Right atrium auricular region (tissue), 2 donors: ENCODE results near the gene VWA1. TPM values are rescaled to one million over a fixed set of nuclear protein-coding genes. Genes with fewer than 3 reads are reported as not detected.

Source experiments
- DNase-seq: peaks from one replicate; pipeline ENCODE4 v3.0.0-alpha.2; 2019; ENCODE audit warnings: low spot score
- H3K27ac ChIP-seq, 2 donors: fragments of 200-600 bp; sonication (generic); 1 replicate in 1 of 2; 2 replicates in 1 of 2; pipeline ENCODE4 v1.5.1; 2016 to 2019
- H3K27me3 ChIP-seq, 2 donors: fragments of 200-600 bp; sonication (generic); one replicate each; pipeline versions ENCODE4 v1.5.1 to v1.6.0; 2017 to 2019
- H3K36me3 ChIP-seq: fragments of 200-600 bp; sonication (generic); one replicate; pipeline ENCODE4 v1.5.1; 2016
- H3K4me1 ChIP-seq, 2 donors: fragments of 200-600 bp; sonication (generic); one replicate each; pipeline versions ENCODE4 v1.5.1 to v1.6.0; 2017 to 2019
- H3K4me3 ChIP-seq, 2 donors: fragments of 200-600 bp; sonication (generic); 1 replicate in 1 of 2; 2 replicates in 1 of 2; pipeline ENCODE4 v1.5.1; 2017 to 2019; ENCODE audit warnings: mild to moderate bottlenecking in 1 of 2, moderate library complexity in 1 of 2
- H3K9me3 ChIP-seq, 2 donors: fragments of 200-600 bp; sonication (generic); one replicate each; pipeline ENCODE4 v1.5.1; 2019
- CTCF ChIP-seq, 2 donors: fragments of 200-600 bp; sonication (generic); IDR thresholded peaks; one replicate each; pipeline ENCODE4 v1.5.1; 2019; ENCODE audit warnings: antibody characterized with exemption in 2 of 2
- total RNA-seq, 2 donors: library from RNA; depleted of rRNA; stranded (reverse); fragments of >200 nt; gene quantifications; one replicate each; pipeline ENCODE4 v1.1.0, GENCODE V29; 2016

Gene VWA1
- total RNA-seq, 2 donors from 2014 or later, result 13.0 to 15.2 TPM

- no peaks in the 10 kb centered on the region for H3K27me3 ChIP-seq
- H3K9me3 ChIP-seq, result no peaks in the 10 kb centered on the region
- no peak for TF ChIP-seq CTCF (IDR thresholded peaks at IDR 0.05)
- H3K36me3 ChIP-seq, result no peaks in the 10 kb centered on the region
- no peak for DNase-seq
- peak overlapping the region; percentile 81 to 87 for H3K27ac ChIP-seq
- peaks cover 0 to 58% of the 10 kb centered on the region in 2 donors for H3K4me1 ChIP-seq
- H3K4me3 ChIP-seq, result no peak overlapping the region
These were observed 5.8 kb upstream of the VWA1 start for GRCh38 chr1:1429671-1430073.

GRCh38 chr1:1430114-1430982 is 5.1 kb upstream of the VWA1 start:
- Histone ChIP-seq H3K27me3 (no peaks in the 10 kb centered on the region), H3K27ac (peak overlapping the region; percentile 81 to 87), H3K36me3 (no peaks in the 10 kb centered on the region), H3K4me3 (peak overlapping the region in 1 of 2 donors; percentile 13), H3K9me3 (no peaks in the 10 kb centered on the region), H3K4me1 (peaks cover 0 to 65% of the 10 kb centered on the region in 2 donors)
- TF ChIP-seq CTCF (IDR thresholded peaks at IDR 0.05), result peak in 1 of 2 donors; percentile 35
- peak; percentile 78 for DNase-seq

- Histone ChIP-seq H3K27me3 (no peaks in the 10 kb centered on the region), H3K4me1 (peaks cover 0 to 71% of the 10 kb centered on the region in 2 donors), H3K27ac (peak overlapping the region; percentile 81 to 87), H3K4me3 (no peak overlapping the region), H3K9me3 (no peaks in the 10 kb centered on the region), H3K36me3 (no peaks in the 10 kb centered on the region)
- DNase-seq, result no peak
- TF ChIP-seq CTCF (IDR thresholded peaks at IDR 0.05), result no peak
These were observed 4.3 kb upstream of the VWA1 start for GRCh38 chr1:1430992-1431844.

GRCh38 chr1:1431845-1432273 is 3.6 kb upstream of the VWA1 start:
- Histone ChIP-seq H3K9me3 (no peaks in the 10 kb centered on the region), H3K4me1 (peaks cover 0 to 77% of the 10 kb centered on the region in 2 donors), H3K36me3 (no peaks in the 10 kb centered on the region), H3K4me3 (no peak overlapping the region), H3K27ac (peak overlapping the region; percentile 81 to 87), H3K27me3 (no peaks in the 10 kb centered on the region)
- peak; percentile 75 for DNase-seq
- no peak for TF ChIP-seq CTCF (IDR thresholded peaks at IDR 0.05)

- DNase-seq, result no peak
- Histone ChIP-seq H3K36me3 (no peaks in the 10 kb centered on the region), H3K27ac (peak overlapping the region; percentile 81 to 87), H3K27me3 (no peaks in the 10 kb centered on the region), H3K9me3 (no peaks in the 10 kb centered on the region), H3K4me3 (peak overlapping the region in 1 of 2 donors; percentile 15), H3K4me1 (peaks cover 0 to 82% of the 10 kb centered on the region in 2 donors)
- no peak for TF ChIP-seq CTCF (IDR thresholded peaks at IDR 0.05)
These were observed 3.1 kb upstream of the VWA1 start for GRCh38 chr1:1432274-1432950.
